Omental fat pad (tissue), 4 donors: ENCODE measurements around the gene FTH1. TPM values are rescaled to one million over a fixed set of nuclear protein-coding genes. Genes with fewer than 3 reads are reported as not detected.

ENCODE experiments used
- ATAC-seq: fragments of 150-250 bp; one replicate; pipeline ENCODE4 v1.9.1; 2016; ENCODE audit warnings: mild to moderate bottlenecking, moderate library complexity; ENCODE audit not compliant: low FRiP score
- DNase-seq: peaks from one replicate; pipeline ENCODE4 v3.0.0-alpha.2; 2019; ENCODE audit warnings: low spot score
- CTCF ChIP-seq, 3 donors: fragments of 450-650 bp; IDR thresholded peaks; one replicate each; pipeline ENCODE4 v1.5.1; 2016 to 2017; ENCODE audit warnings: antibody characterized with exemption in 3 of 3, mild to moderate bottlenecking in 3 of 3, moderate library complexity in 2 of 3
- total RNA-seq, 4 donors: library from RNA; depleted of rRNA; stranded (reverse); fragments of >200 nt; gene quantifications; one replicate each; pipeline ENCODE4 v1.1.0, GENCODE V29; 2016

The FTH1 gene
- total RNA-seq, 4 donors from 2014 or later, result 3,477 to 7,075 (median 4,643) TPM

- no peak for TF ChIP-seq CTCF (IDR thresholded peaks at IDR 0.05)
Observed at GRCh38 chr11:61919705-61920631, 47.5 kb downstream of the FTH1 start.

GRCh38 chr11:61918938-61919704, 48.3 kb downstream of the FTH1 start:
- no peak for ATAC-seq
- no peak for TF ChIP-seq CTCF (IDR thresholded peaks at IDR 0.05)
- no peak for DNase-seq

More at GRCh38 chr11:61919705-61920631, 47.5 kb downstream of the FTH1 start:
- ATAC-seq (no peak), DNase-seq (peak; percentile 21)

GRCh38 chr11:61918251-61918937, 49.0 kb downstream of the FTH1 start:
- TF ChIP-seq CTCF (IDR thresholded peaks at IDR 0.05), result no peak
- ATAC-seq (no peak), DNase-seq (no peak)

- DNase-seq (no peak), ATAC-seq (peak; percentile 85)
- no peak for TF ChIP-seq CTCF (IDR thresholded peaks at IDR 0.05)
Observed at GRCh38 chr11:61917334-61918109, 49.9 kb downstream of the FTH1 start, which contains the start of gene RAB3IL1. TSS of gene RAB3IL1 (minus strand) at chr11:61917566. CDS start at chr11:61917367, 199 bp downstream.

- TF ChIP-seq CTCF (IDR thresholded peaks at IDR 0.05), result no peak
- ATAC-seq, result peak; percentile 1
- DNase-seq, result no peak
Observed at GRCh38 chr11:61916737-61917333, 50.6 kb downstream of the FTH1 start.
